Measurements from ENCODE around the gene SH3PXD2A. TPM values are rescaled to one million over a fixed set of nuclear protein-coding genes. Genes with fewer than 3 reads are reported as not detected.

SH3PXD2A gene
- total RNA-seq, 1 donor from 2014 or later: 12.2 TPM

- Histone ChIP-seq H3K36me3 (ENCODE audit: control insufficient read depth, insufficient read depth, low read length) (no peaks in the 10 kb centered on the region), H3K4me3 (ENCODE audit: low read depth, low read length) (no peak overlapping the region), H3K27me3 (ENCODE audit: control insufficient read depth, insufficient read depth, low read length) (no peaks in the 10 kb centered on the region)
- no peak for TF ChIP-seq CTCF (IDR thresholded peaks at IDR 0.05; ENCODE audit: insufficient read depth, low read length, poor library complexity, severe bottlenecking)
- no peak for DNase-seq (ENCODE audit: low read depth)
These were observed 32.6 kb downstream of the SH3PXD2A start for GRCh38 chr10:103822800-103823199.

GRCh38 chr10:103822107-103822716 lies 33.2 kb downstream of the SH3PXD2A start:
- no peak overlapping the region for H3K4me3 ChIP-seq (ENCODE audit: low read depth, low read length)
- no peaks in the 10 kb centered on the region for H3K36me3 ChIP-seq (ENCODE audit: control insufficient read depth, insufficient read depth, low read length)
- TF ChIP-seq CTCF (IDR thresholded peaks at IDR 0.05; ENCODE audit: insufficient read depth, low read length, poor library complexity, severe bottlenecking): no peak
- H3K27me3 ChIP-seq (ENCODE audit: control insufficient read depth, insufficient read depth, low read length): no peaks in the 10 kb centered on the region
- DNase-seq (ENCODE audit: low read depth): no peak

GRCh38 chr10:103820101-103821062 lies 35.0 kb downstream of the SH3PXD2A start:
- Histone ChIP-seq H3K27me3 (ENCODE audit: control insufficient read depth, insufficient read depth, low read length) (no peaks in the 10 kb centered on the region), H3K36me3 (ENCODE audit: control insufficient read depth, insufficient read depth, low read length) (no peaks in the 10 kb centered on the region), H3K4me3 (ENCODE audit: low read depth, low read length) (no peak overlapping the region)
- DNase-seq (ENCODE audit: low read depth): no peak
- no peak for TF ChIP-seq CTCF (IDR thresholded peaks at IDR 0.05; ENCODE audit: insufficient read depth, low read length, poor library complexity, severe bottlenecking)

- no peaks in the 10 kb centered on the region for H3K27me3 ChIP-seq (ENCODE audit: control insufficient read depth, insufficient read depth, low read length)
- no peak for TF ChIP-seq CTCF (IDR thresholded peaks at IDR 0.05; ENCODE audit: insufficient read depth, low read length, poor library complexity, severe bottlenecking)
- no peak overlapping the region for H3K4me3 ChIP-seq (ENCODE audit: low read depth, low read length)
- no peaks in the 10 kb centered on the region for H3K36me3 ChIP-seq (ENCODE audit: control insufficient read depth, insufficient read depth, low read length)
- DNase-seq (ENCODE audit: low read depth): no peak
These were observed 35.9 kb downstream of the SH3PXD2A start for GRCh38 chr10:103819493-103819892.

GRCh38 chr10:103818765-103819374 lies 36.5 kb downstream of the SH3PXD2A start:
- Histone ChIP-seq H3K36me3 (ENCODE audit: control insufficient read depth, insufficient read depth, low read length) (no peaks in the 10 kb centered on the region), H3K27me3 (ENCODE audit: control insufficient read depth, insufficient read depth, low read length) (no peaks in the 10 kb centered on the region), H3K4me3 (ENCODE audit: low read depth, low read length) (no peak overlapping the region)
- no peak for TF ChIP-seq CTCF (IDR thresholded peaks at IDR 0.05; ENCODE audit: insufficient read depth, low read length, poor library complexity, severe bottlenecking)
- no peak for DNase-seq (ENCODE audit: low read depth)
